Activated CD4-positive, alpha-beta T cell treated with anti-CD3 and anti-CD28 coated beads, Interleukin-2, amount 50 U/mL, for 16 hours (primary cell): Measurements from ENCODE around the gene RBFOX2.
"Not testable (repeated sequence)": the region's sequence is repeated elsewhere in the genome, so short reads cannot be mapped to it uniquely, and the experiment has no call there.

Experiments
- DNase-seq: peaks from one replicate; pipeline ENCODE4 v3.0.0-alpha.2; 2020

Gene RBFOX2

DNA sequence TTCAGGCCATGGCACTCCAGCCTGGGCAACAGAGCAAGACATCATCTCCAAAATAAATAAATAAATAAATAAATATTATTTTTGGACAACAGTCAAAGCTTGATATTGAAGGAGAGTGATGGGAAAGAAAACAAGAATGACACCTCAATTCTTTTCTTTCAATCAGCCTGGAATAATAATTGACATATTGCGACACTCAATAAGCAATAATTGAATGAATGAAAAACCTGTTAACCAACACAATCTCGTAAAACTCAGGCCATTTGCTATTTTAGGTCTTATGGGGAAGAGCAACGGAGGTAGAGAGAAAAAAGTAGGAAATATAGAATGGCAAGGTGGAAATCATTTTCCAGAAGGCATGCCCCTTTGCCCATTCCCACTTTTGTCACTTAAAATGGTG, 10.5 kb upstream of the RBFOX2 start:
- DNase-seq: no peak

DNA sequence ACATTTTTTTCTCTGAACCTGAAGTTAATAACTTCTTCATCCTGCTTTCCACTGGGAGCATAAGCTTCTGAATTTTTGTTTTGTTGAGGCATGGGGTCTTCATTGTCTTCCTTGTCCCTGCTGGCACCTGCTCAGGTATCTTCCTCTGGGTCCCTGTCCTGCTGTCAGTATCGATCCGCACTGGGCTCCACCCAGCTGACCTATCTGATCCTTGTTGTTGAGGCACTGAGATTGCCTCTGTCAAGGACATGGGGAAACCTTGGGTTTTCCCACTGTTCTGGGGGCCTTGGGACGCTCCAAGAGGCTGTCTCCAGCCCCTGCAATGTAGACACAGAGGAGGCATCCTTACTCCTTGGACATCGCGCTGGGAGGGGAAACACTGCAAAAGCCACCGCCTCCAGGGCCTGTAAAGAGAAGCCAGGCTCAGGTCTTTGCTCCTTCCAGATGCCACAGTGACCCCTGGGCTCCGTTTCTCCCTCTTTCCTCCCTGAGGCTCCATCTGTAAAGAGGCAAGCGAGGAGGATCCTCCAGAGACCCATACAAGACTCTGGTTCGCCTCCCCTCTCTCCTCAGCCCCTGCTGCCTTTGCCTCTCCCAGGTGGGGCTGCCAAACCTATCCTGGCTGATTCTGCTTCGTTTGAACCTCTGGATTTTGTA, 8.6 kb upstream of the RBFOX2 start:
- no peak for DNase-seq

DNA sequence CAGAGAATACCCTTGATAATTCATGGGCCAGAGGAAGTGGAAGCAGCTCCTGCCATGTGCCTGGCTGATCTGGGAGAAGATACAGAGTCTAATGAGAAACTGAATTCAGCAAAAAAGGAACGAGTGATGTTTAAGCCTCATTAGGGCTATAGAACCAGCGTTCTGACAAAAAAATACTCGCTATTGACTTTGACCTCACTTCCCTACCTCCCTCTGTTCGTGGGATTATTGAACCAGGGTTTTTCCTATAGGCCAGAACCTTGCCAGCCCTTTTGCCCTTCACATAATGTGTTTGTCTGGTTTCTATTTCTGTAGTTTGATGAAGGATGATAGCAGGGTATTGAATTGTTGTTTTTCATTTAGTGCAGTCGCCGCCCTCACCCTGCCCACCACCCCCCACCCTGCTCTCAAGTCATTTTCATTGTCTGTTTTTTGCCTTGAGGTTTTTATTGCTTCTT, 7.6 kb upstream of the RBFOX2 start:
- no peak for DNase-seq

- no peak for DNase-seq
Measured at GRCh38 chr22:36032611-36033010, 4.0 kb upstream of the RBFOX2 start.

DNA sequence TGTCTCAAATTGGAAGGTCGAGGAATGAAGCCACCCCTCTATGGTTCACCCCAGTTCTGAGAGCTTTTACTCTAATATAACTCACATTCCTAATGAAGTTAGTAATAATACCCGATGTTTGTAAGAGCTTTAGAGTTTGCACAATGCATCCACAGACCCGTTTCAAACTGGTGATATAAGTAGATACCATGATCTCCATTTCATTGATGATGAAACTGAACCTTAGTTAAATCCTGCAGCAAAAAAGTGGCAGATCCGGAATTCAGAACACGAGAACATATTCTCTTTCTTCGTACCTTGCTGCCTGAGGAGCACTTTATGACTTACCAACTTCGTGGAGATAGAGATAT, 757 bp upstream of the RBFOX2 start:
- no peak for DNase-seq

DNA sequence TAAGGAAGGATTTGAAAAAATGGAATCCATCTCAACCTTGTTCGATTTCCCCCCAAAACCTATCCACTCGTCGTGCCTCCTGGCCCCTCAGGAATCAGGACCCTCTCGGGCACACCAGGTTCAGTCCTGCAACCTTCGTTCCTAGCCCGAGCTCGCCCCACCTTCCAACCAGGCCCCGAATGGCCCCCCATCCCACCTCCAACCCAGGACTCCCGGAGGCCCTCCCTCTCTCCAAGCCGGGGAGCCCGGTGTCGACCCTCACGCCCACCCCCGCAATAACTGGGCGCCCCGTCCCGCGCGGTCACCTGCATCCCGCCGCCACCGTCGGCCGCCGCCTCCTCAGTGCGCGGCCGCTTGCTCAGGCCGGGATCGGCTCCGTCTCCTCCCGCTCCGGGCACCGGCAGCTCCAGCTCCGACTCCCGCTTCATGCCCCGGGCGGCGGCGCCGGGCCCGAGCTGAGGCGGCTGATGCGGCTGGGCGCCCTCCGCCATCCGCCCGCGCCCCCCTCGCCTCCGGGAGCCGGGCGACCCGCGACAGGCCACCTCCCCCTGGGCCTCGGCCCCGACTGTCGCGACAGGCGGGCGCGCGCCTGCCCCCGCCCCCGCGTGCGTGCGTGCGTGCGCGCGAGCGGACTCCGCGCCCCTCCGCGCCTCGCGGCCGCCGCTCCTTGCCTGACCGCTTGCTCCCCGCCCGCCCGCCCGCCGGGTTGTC, 534 bp downstream of the RBFOX2 start:
- DNase-seq: no peak

DNA sequence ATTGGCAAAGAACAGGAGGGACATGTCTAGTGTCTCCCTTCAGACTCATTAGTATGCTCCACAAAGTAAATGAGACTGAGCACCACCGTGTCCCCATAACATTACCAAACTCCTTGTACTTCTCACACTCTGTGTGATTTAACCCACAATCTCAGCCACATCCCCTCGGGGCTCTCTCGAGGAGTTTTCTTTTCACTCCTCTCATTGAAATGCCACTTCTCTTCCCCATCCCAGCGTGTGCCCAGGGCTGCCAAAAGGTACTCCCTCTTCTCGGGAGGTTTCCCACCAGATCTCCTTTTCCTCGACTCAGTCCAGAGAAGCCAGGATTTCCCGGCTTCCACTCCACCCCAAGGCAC, 1.1 kb downstream of the RBFOX2 start:
- DNase-seq: no peak

DNA sequence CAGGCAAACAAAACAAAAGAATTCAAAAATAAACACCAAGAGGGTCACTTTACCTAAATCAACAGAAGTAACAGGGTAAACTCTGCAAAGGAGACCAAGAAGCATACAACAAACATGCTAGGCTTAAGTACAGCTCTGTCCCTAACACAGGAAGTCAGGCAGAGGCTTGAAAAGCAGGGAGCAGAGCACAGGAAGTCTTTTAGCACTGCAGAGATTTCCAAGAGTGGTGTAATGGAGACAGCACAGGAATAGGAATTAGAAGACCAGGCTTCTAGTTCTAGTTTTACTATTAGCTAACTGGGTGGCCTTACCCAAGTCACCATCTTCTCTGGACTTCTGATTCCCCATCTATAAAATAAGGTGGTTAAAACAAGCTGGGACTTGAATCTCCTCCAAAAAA, 1.9 kb downstream of the RBFOX2 start:
- DNase-seq: no peak

- no peak for DNase-seq
Measured at GRCh38 chr22:36022697-36023096, 5.9 kb downstream of the RBFOX2 start.

DNA sequence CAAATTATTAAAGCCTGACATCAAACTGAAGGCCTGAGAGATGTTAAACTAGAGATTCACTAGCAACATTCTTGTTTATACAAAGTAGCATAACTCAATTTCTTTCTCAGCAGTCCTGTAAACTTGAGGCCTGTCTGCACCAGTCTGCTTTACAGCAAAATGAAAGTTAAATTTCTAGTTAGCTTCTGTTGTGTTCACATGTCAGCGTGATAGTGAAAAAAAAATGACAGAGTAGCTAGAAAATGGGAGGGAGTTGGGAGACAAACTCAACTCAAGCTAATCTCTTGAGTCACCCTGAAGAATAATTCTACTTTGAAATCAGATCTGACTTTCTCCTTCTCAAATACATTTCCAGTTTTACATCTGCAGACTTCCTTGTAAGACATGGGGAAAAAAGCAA, 6.5 kb downstream of the RBFOX2 start:
- DNase-seq: no peak

DNA sequence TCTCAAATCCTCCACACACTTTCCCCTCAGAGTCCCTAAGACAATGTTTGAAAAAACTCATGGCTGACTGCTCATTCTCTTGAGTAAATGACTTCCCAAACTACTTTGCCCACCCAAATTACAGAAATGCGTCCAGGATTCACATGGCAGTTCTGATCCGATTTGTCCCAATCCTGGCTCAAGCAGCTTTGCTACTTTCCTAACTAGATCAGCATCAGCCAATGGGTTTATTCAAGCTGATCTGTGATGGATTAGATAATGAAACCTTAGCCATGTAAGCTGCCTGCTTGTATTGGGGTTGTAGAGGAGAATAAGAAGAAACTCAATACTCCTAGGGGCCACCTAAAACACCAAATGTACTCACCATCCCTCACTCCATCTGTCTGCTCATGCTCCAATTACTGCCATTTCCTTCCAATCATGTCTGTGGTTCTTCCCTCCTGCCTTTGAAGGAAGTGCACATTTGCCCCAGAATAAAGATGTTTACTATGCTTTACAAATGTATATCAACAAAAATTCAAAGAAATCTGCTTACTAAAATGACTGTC, 6.9 kb downstream of the RBFOX2 start:
- DNase-seq: no peak

DNA sequence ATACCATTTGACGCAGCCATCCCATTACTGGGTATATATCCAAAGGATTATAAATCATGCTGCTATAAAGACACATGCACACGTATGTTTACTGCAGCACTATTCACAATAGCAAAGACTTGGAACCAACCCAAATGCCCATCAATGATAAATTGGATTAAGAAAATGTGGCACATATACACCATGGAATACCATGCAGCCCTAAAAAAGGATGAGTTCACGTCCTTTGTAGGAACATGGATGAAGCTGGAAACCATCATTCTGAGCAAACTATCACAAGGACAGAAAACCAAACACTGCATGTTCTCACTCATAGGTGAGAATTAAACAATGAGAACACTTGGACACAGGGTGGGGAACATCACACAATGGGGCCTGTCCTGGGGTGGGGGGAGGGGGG, 7.8 kb downstream of the RBFOX2 start:
- not testable (repeated sequence) for DNase-seq

DNA sequence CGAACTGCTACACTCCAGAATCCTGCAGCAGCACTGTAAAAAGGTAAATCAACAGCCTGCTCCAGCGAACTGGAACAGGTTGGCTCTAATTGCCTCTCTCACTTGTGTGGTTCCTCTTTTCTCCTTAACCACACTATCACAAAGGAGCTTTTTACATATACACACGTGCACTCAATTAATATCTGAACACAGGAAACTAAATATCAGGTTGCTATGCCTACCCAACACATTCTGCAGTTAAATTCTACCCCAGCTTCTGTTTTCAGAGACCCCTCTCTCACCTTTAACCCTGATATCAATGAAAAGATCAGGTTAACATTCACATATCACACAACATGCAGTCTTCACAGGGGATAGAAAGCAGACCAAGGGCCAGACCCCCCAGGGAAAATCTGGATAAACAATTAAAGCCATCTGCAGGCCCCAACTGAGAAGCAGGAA, 11.0 kb downstream of the RBFOX2 start:
- DNase-seq: no peak

- DNase-seq: no peak
Measured at GRCh38 chr22:36016684-36017083, 11.9 kb downstream of the RBFOX2 start.

- no peak for DNase-seq
Measured at GRCh38 chr22:36015811-36016529, 12.7 kb downstream of the RBFOX2 start.

DNA sequence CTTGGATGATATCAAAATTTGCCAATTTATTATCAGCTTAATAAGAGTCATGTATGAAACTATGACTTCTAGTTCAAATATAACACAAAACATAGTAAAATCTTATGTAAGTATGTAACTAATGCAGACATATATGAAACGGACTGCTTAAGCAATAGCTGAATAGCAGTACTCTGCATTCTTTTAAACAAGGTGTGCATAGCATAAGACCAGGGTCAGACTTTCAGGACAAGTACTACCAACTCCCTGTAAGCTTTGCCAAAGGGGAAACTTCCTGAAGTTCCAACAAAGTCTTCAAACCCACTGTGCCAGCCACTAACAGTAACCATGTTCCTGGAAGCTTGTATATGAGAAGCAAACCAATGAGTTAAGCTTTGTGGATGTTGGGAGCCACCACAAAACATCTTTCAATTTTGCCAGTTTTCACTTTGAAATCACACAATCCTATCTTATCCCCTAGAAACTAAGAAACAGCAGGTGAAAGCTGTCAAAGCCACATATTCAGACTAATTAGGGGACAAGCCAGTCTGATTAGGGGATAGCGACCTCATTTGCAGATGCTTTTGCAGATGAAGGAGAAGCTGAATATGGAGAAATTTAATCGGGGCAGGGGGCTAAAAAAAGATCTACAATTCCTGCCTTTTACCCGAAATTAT, 13.3 kb downstream of the RBFOX2 start:
- DNase-seq: no peak

- DNase-seq: no peak
Measured at GRCh38 chr22:36014546-36015074, 14.0 kb downstream of the RBFOX2 start.

DNA sequence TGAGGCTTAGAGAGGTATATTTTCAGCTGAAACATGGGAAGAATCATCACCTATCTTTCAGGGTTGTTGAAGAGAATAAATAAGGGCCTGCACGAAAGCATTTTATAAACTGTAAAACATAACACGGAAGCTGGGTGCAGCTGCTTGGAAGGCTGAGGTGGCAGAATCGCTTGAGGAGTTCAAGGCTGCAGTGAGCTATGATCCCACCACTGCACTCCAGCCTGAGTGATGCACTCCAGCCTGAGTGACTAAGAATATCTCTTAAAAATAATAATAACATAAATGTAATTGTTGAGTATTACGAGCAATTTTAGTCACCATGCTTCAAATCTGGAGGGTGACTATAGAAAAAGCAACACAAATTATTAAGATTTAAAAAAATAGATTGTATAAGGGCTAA, 16.3 kb downstream of the RBFOX2 start:
- no peak for DNase-seq

DNA sequence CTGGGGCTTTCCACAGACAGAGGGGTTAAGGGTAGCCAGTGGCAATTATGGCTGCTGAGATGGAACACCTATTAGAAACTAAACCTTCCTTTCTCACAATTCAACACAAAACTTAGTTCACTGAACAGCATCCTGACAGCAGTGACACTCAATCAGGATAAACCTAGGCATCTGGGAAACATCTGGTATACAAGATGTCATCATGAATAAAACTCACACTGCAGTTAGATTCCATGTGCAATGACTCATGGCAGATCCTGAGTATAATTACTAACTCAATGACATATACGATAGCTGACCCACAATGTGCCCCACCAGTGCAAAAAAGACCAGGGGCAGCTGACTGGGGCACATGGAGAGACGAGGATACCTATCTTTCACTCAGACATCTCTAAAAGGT, 17.7 kb downstream of the RBFOX2 start:
- DNase-seq: no peak

- DNase-seq: no peak
Measured at GRCh38 chr22:36010090-36010489, 18.5 kb downstream of the RBFOX2 start.

DNA sequence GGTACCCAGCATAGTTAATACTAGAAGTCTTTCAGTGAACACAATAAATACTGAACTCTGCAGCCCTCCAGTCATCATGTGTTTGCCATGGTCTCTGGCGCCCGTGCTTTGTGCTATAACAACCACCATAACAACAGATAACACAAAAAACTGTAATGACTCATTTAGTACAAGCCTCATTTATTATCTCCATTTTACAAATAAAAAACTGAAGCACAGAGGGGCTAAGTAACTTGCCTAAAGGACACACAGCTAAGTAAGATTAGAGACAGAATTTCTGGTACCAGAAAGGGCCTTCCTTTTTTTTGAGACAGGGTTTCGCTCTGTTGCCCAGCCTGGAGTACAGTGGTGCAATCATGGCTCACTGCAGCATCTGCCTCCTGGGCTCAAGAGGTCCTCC, 19.5 kb downstream of the RBFOX2 start:
- DNase-seq: no peak

DNA sequence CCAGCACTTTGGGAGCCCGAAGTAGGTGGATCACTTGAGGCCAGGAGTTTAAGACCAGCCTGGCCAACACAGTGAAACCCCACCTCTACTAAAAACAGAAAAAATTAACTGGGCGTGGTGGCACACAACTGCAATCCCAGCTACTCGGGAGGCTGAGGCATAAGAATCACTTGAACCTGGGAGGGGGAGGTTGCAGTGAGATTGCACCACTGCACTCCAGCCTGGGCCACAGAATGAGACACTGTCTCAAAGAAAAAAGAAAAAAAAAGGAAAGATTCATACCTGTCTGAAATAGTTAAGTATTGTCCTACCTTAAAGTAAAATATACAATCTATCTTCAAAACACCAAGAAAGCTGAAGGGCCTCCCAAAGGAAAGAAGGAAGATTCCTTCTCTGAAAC, 20.1 kb downstream of the RBFOX2 start:
- no peak for DNase-seq

DNA sequence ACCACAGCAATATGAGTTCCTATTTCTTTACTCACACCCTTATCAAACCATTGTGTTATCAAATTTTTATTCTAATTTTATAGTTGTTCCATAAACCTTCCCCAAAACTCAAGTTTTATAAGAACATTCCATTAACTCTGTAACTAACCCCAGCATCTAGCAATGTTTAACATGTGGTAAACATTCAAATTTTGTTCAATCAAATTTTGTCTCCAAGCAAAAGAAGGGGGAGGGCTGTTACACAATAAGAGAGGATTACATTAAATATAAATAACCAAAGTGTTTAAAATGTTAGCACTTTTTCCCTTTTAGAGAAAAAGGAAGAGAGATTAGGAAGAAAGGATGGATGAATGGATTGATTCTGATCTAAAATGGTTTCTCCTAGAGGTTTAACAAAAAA, 20.5 kb downstream of the RBFOX2 start:
- no peak for DNase-seq
